Measurements from ENCODE around the gene XRCC3.

XRCC3 gene

DNA sequence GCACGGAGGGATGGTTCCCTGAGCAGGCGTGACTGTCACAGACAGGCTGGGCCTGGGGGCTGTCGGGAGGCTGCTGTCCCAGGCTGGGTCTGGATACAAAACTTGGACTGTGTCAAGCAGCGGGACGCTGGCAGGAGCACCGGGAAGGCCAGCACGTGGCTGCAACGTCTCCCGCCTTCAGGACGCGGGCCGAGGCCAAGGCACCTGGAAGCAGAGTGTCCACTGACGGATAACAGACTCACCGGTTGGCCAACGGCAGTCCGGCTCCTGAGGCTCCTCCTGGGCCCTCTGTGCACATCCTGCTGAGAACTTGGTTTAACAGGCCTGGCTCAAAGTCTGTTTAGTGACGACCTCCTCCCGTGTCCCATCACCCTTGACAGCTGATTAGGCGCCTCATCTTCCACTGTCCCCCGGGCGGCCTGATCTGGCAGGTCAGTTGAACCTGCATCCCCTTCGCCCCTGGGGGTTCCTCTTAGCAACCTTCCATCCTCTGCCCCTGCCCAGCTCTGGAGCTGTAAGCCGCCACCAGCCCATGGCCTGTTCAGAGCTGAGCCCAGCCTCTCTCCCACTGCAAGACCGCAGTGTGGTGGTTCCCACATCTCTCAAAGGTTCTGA lies 2.5 kb downstream of the XRCC3 start:
- DNase-seq (ENCODE audit: low read depth) = no peak
- TF ChIP-seq CTCF (conservative IDR thresholded peaks at IDR 0.05; ENCODE audit: control insufficient read depth, insufficient read depth, low read depth, low read length) = no peak
- H3K4me3 ChIP-seq (ENCODE audit: control insufficient read depth, low read depth, low read length) = no peak overlapping the region

- TF ChIP-seq CTCF (conservative IDR thresholded peaks at IDR 0.05; ENCODE audit: control insufficient read depth, insufficient read depth, low read depth, low read length) = no peak
- no peak for DNase-seq (ENCODE audit: low read depth)
- H3K4me3 ChIP-seq (ENCODE audit: control insufficient read depth, low read depth, low read length) = no peak overlapping the region
Measured at GRCh38 chr14:103711516-103712431, 3.5 kb downstream of the XRCC3 start.

GRCh38 chr14:103710771-103711377 lies 4.4 kb downstream of the XRCC3 start:
- DNase-seq (ENCODE audit: low read depth) = no peak
- TF ChIP-seq CTCF (conservative IDR thresholded peaks at IDR 0.05; ENCODE audit: control insufficient read depth, insufficient read depth, low read depth, low read length) = no peak
- no peak overlapping the region for H3K4me3 ChIP-seq (ENCODE audit: control insufficient read depth, low read depth, low read length)

- no peak for TF ChIP-seq CTCF (conservative IDR thresholded peaks at IDR 0.05; ENCODE audit: control insufficient read depth, insufficient read depth, low read depth, low read length)
- no peak overlapping the region for H3K4me3 ChIP-seq (ENCODE audit: control insufficient read depth, low read depth, low read length)
- no peak for DNase-seq (ENCODE audit: low read depth)
Measured at GRCh38 chr14:103709814-103710213, 5.4 kb downstream of the XRCC3 start.

GRCh38 chr14:103708750-103709187 lies 6.5 kb downstream of the XRCC3 start:
- no peak for DNase-seq (ENCODE audit: low read depth)
- H3K4me3 ChIP-seq (ENCODE audit: control insufficient read depth, low read depth, low read length) = no peak overlapping the region
- no peak for TF ChIP-seq CTCF (conservative IDR thresholded peaks at IDR 0.05; ENCODE audit: control insufficient read depth, insufficient read depth, low read depth, low read length)

- DNase-seq (ENCODE audit: low read depth) = no peak
- no peak for TF ChIP-seq CTCF (conservative IDR thresholded peaks at IDR 0.05; ENCODE audit: control insufficient read depth, insufficient read depth, low read depth, low read length)
- H3K4me3 ChIP-seq (ENCODE audit: control insufficient read depth, low read depth, low read length) = no peak overlapping the region
Measured at GRCh38 chr14:103707329-103708263, 7.7 kb downstream of the XRCC3 start.
